LNCAP (cell line): ENCODE data around the gene RTL10.

Source experiments
- CTCF ChIP-seq: fragments of 450-650 bp; IDR thresholded peaks from 2 replicates; pipeline ENCODE4 v1.5.1; 2017; ENCODE audit warnings: mild to moderate bottlenecking

The RTL10 gene

GRCh38 chr22:19854778-19855503, at the start of gene RTL10, which contains the start of gene GNB1L:
TSS of gene RTL10 (minus strand) at chr22:19854874. CDS start at chr22:19852261, 2,613 bp downstream.
TSS of gene GNB1L (minus strand) at chr22:19854874. CDS start at chr22:19821355, 33,519 bp downstream.
- 0 out of 2 replicates have a peak, but pooled peaks have one; percentile 9 for TF ChIP-seq CTCF

- no peak for TF ChIP-seq CTCF
Measured at GRCh38 chr22:19904174-19904856, 49.6 kb upstream of the RTL10 start.

- TF ChIP-seq CTCF = no peak
Measured at GRCh38 chr22:19903513-19903912, 48.8 kb upstream of the RTL10 start.

GRCh38 chr22:19903031-19903430, 48.4 kb upstream of the RTL10 start:
- TF ChIP-seq CTCF = no peak

- no peak for TF ChIP-seq CTCF
Measured at GRCh38 chr22:19902245-19902715, 47.6 kb upstream of the RTL10 start.

- TF ChIP-seq CTCF = no peak
Measured at GRCh38 chr22:19901577-19902244, 47.0 kb upstream of the RTL10 start.

- TF ChIP-seq CTCF = no peak
Measured at GRCh38 chr22:19900707-19901436, 46.2 kb upstream of the RTL10 start.
